Kidney epithelial cell (primary cell): ENCODE results near the gene CCR1. TPM values are rescaled to one million over a fixed set of nuclear protein-coding genes. Genes with fewer than 3 reads are reported as not detected.

Experiments used
- DNase-seq: peaks from one replicate; pipeline ENCODE4 v3.0.0-alpha.2; 2010; ENCODE audit warnings: low read depth
- H3K27me3 ChIP-seq: 2 replicates; pipeline ENCODE4 v1.6.0; 2011; ENCODE audit warnings: low read length; ENCODE audit not compliant: control insufficient read depth, insufficient read depth
- H3K36me3 ChIP-seq: 2 replicates; pipeline ENCODE4 v1.5.1; 2011; ENCODE audit warnings: low read length; ENCODE audit not compliant: control insufficient read depth, insufficient read depth
- H3K4me3 ChIP-seq: 2 replicates; pipeline ENCODE4 v1.5.1; 2011; ENCODE audit warnings: low read depth, mild to moderate bottlenecking, control low read depth, low read length
- total RNA-seq: library from RNA; depleted of rRNA; stranded (reverse); fragments of >200 nt; gene quantifications from 2 replicates; pipeline ENCODE4 v1.2.3, GENCODE V29; 2015
- TF ChIP-seq, protein P1 (sequence below): IDR thresholded peaks from 2 replicates; pipeline ENCODE4 v1.5.1; 2011; ENCODE audit warnings: mild to moderate bottlenecking, moderate library complexity, low read length, control low read depth, inconsistent platforms; ENCODE audit not compliant: insufficient read depth, poor library complexity, severe bottlenecking

CCR1 gene
- total RNA-seq, 1 donor from 2014 or later: not detected

DNA sequence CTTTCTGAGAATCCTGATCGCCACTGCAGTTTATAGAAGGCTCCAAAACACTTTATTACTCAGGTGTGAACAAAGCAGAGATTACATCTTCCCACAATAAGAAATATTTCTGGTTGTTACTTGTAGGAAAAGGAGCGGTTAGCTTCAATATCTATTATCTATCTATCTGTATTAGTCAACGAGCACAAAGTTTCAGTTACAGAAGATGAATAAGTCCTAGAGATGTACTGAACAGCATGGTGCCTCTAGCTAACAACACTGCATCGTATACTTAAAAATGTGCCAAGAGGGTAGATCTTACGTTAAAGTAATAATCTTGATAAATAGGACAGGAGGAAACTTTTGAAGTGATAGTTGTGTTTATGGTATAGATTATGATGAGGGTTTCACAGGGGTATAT lies 23.2 kb upstream of the CCR1 start:
- H3K27me3 ChIP-seq: peaks cover 2% of the 10 kb centered on the region

DNA sequence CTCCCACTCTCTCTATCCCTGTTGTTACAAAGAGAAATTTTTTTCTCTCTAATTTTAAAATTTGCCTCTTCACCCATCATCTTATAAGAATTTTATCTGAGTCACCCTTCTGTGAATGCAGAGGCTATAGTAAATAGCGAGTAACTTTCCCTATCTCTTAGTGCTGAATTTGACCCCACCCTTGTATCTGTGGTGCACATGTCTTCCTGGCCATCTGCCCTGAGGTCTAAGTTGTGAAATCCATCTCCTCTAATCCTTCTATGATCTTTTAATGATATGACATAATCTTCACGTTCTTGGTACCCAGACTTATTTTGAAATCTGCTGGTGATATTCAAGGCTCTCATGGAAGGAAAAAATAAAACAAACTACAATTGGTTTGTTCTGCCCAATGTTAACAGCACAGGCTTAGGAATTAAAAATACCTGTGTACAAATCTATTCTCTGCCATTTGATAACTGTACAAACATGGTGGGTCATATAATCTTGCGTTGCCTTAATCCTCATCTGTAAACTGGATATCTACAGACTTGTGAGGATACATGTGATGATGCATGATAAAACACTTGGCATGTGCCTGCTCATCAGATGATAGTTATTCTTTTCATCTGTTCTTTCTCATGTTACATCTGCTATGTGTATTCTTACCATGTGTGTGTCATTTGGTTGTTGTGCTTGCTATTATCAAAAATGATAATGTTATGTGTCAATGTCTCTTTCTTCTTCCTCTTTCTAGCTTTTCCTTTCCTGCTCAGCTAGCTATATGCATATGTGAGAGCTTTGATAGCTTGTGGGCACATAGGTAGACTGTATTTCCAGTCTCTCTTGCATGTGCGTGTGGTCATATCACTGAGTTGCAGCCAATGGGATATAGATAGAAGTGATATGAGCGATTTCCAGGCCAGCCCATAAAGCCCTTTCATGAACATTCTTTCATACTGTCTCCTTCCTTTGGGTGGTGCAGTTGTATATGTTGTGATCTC lies 20.4 kb upstream of the CCR1 start:
- no peak for DNase-seq
- H3K4me3 ChIP-seq: no peak overlapping the region
- H3K27me3 ChIP-seq: peaks cover 2% of the 10 kb centered on the region
- H3K36me3 ChIP-seq: no peaks in the 10 kb centered on the region
- TF ChIP-seq, protein P1, sequence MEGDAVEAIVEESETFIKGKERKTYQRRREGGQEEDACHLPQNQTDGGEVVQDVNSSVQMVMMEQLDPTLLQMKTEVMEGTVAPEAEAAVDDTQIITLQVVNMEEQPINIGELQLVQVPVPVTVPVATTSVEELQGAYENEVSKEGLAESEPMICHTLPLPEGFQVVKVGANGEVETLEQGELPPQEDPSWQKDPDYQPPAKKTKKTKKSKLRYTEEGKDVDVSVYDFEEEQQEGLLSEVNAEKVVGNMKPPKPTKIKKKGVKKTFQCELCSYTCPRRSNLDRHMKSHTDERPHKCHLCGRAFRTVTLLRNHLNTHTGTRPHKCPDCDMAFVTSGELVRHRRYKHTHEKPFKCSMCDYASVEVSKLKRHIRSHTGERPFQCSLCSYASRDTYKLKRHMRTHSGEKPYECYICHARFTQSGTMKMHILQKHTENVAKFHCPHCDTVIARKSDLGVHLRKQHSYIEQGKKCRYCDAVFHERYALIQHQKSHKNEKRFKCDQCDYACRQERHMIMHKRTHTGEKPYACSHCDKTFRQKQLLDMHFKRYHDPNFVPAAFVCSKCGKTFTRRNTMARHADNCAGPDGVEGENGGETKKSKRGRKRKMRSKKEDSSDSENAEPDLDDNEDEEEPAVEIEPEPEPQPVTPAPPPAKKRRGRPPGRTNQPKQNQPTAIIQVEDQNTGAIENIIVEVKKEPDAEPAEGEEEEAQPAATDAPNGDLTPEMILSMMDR: no peak

More for the DNA sequence above, 23.2 kb upstream of the CCR1 start:
- no peaks in the 10 kb centered on the region for H3K36me3 ChIP-seq
- DNase-seq: no peak
- H3K4me3 ChIP-seq: no peak overlapping the region
- TF ChIP-seq, protein P1: no peak

- DNase-seq: no peak
- TF ChIP-seq, protein P1: no peak
- Histone ChIP-seq H3K36me3 (no peaks in the 10 kb centered on the region), H3K27me3 (no peaks in the 10 kb centered on the region), H3K4me3 (no peak overlapping the region)
These were observed 14.5 kb upstream of the CCR1 start for GRCh38 chr3:46222435-46223161.

GRCh38 chr3:46221938-46222337 lies 13.8 kb upstream of the CCR1 start:
- no peaks in the 10 kb centered on the region for H3K27me3 ChIP-seq
- TF ChIP-seq, protein P1: no peak
- no peaks in the 10 kb centered on the region for H3K36me3 ChIP-seq
- no peak overlapping the region for H3K4me3 ChIP-seq
- no peak for DNase-seq

DNA sequence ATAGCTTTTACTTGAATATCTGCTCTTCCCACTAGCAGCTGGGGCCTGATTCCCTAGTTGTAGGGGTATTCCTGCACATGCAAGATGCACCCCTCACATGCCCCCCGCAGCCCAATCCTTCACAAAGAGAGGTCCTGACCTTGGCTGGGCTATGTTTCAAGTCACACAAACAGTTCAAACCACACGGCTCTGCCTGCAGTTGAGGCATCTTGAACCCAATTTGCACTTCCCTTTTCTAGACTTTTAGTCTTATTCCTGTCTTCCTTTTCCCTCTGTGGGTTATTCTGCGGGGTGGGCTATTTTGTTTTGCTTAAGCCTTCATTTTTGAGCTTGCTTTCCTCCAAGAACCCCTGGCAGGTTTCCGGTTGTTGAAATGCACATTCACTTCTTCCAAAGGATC lies 13.3 kb upstream of the CCR1 start:
- Histone ChIP-seq H3K36me3 (no peaks in the 10 kb centered on the region), H3K4me3 (no peak overlapping the region), H3K27me3 (no peaks in the 10 kb centered on the region)
- TF ChIP-seq, protein P1: no peak
- DNase-seq: no peak
